ENCODE measurements around the gene CTSE. TPM values are rescaled to one million over a fixed set of nuclear protein-coding genes. Genes with fewer than 3 reads are reported as not detected.

Gene CTSE
- total and polyA plus RNA-seq, 2 of the 8 experiments (the other 6 are each of a cell fraction or from before 2014, with no cell fraction given): 0.03 TPM; not detected in 1

- TF ChIP-seq NANOG (IDR thresholded peaks at IDR 0.05; ENCODE audit: insufficient read depth, low read depth, low read length, poor library complexity, severe bottlenecking) (no peak), ZNF274 (IDR thresholded peaks at IDR 0.05; ENCODE audit: borderline replicate concordance, extremely low read depth, low read length) (no peak), YY1 (IDR thresholded peaks at IDR 0.05; ENCODE audit: low read depth, low read length) (no peak)
These were observed 38.2 kb downstream of the CTSE start (continued) for GRCh38 chr1:205985330-205986005.

All from H1 (cell line).